Activated naive CD8-positive, alpha-beta T cell (primary cell): ENCODE data around the gene ATF4.

Source experiments
- H3K27ac Mint-ChIP-seq: one replicate; pipeline ENCODE4 v1.8.0; 2021; ENCODE audit warnings: mixed read lengths
- H3K27me3 Mint-ChIP-seq: one replicate; pipeline ENCODE4 v1.8.0; 2021; ENCODE audit warnings: mixed read lengths
- H3K36me3 Mint-ChIP-seq: one replicate; pipeline ENCODE4 v1.8.0; 2021; ENCODE audit warnings: mixed read lengths
- H3K4me1 Mint-ChIP-seq: one replicate; pipeline ENCODE4 v1.8.0; 2021; ENCODE audit warnings: low read depth, mixed read lengths
- H3K4me3 Mint-ChIP-seq: one replicate; pipeline ENCODE4 v1.8.0; 2021; ENCODE audit warnings: mild to moderate bottlenecking, mixed read lengths
- H3K9me3 Mint-ChIP-seq: one replicate; pipeline ENCODE4 v1.8.0; 2021; ENCODE audit warnings: low read depth, mixed read lengths

Gene ATF4

GRCh38 chr22:39520226-39521105 lies at the start of gene ATF4:
ATF4 (plus strand) TSS chr22:39520562; CDS start chr22:39521446, 884 bp downstream.
- H3K4me3 Mint-ChIP-seq: peak within 1 kb of the TSS; percentile 96
- H3K36me3 Mint-ChIP-seq: peaks cover 18% of the 10 kb centered on the region
- no peaks in the 10 kb centered on the region for H3K27me3 Mint-ChIP-seq
- H3K9me3 Mint-ChIP-seq: no peaks in the 10 kb centered on the region
- peaks cover 50% of the 10 kb centered on the region for H3K4me1 Mint-ChIP-seq
- H3K27ac Mint-ChIP-seq: peak within 1 kb of the TSS; percentile 100

- no peak overlapping the region for H3K4me3 Mint-ChIP-seq
- no peak overlapping the region for H3K27ac Mint-ChIP-seq
- H3K36me3 Mint-ChIP-seq: no peaks in the 10 kb centered on the region
- H3K9me3 Mint-ChIP-seq: no peaks in the 10 kb centered on the region
- H3K4me1 Mint-ChIP-seq: peaks cover 20% of the 10 kb centered on the region
- H3K27me3 Mint-ChIP-seq: no peaks in the 10 kb centered on the region
These were observed 48.8 kb upstream of the ATF4 start for GRCh38 chr22:39471381-39472141.

GRCh38 chr22:39472570-39473556 lies 47.5 kb upstream of the ATF4 start:
- H3K36me3 Mint-ChIP-seq: no peaks in the 10 kb centered on the region
- no peaks in the 10 kb centered on the region for H3K27me3 Mint-ChIP-seq
- no peaks in the 10 kb centered on the region for H3K9me3 Mint-ChIP-seq
- no peak overlapping the region for H3K4me3 Mint-ChIP-seq
- H3K4me1 Mint-ChIP-seq: peaks cover 20% of the 10 kb centered on the region
- no peak overlapping the region for H3K27ac Mint-ChIP-seq

- Mint-ChIP-seq H3K4me3 (no peak overlapping the region), H3K36me3 (no peaks in the 10 kb centered on the region), H3K27ac (no peak overlapping the region), H3K4me1 (peaks cover 20% of the 10 kb centered on the region), H3K27me3 (no peaks in the 10 kb centered on the region), H3K9me3 (no peaks in the 10 kb centered on the region)
These were observed 46.5 kb upstream of the ATF4 start for GRCh38 chr22:39473851-39474250.

- Mint-ChIP-seq H3K36me3 (no peaks in the 10 kb centered on the region), H3K27ac (no peak overlapping the region), H3K9me3 (no peaks in the 10 kb centered on the region), H3K27me3 (no peaks in the 10 kb centered on the region), H3K4me1 (peaks cover 20% of the 10 kb centered on the region), H3K4me3 (no peak overlapping the region)
These were observed 45.8 kb upstream of the ATF4 start for GRCh38 chr22:39474351-39475111.

GRCh38 chr22:39475337-39475736 lies 45.0 kb upstream of the ATF4 start:
- Mint-ChIP-seq H3K36me3 (no peaks in the 10 kb centered on the region), H3K4me3 (no peak overlapping the region), H3K27ac (no peak overlapping the region), H3K9me3 (no peaks in the 10 kb centered on the region), H3K4me1 (peaks cover 20% of the 10 kb centered on the region), H3K27me3 (no peaks in the 10 kb centered on the region)

GRCh38 chr22:39475902-39476301 lies 44.5 kb upstream of the ATF4 start:
- H3K27me3 Mint-ChIP-seq: no peaks in the 10 kb centered on the region
- no peak overlapping the region for H3K4me3 Mint-ChIP-seq
- peaks cover 20% of the 10 kb centered on the region for H3K4me1 Mint-ChIP-seq
- no peaks in the 10 kb centered on the region for H3K9me3 Mint-ChIP-seq
- no peak overlapping the region for H3K27ac Mint-ChIP-seq
- H3K36me3 Mint-ChIP-seq: no peaks in the 10 kb centered on the region

GRCh38 chr22:39476664-39477063 lies 43.7 kb upstream of the ATF4 start:
- Mint-ChIP-seq H3K27me3 (no peaks in the 10 kb centered on the region), H3K36me3 (no peaks in the 10 kb centered on the region), H3K4me3 (no peak overlapping the region), H3K9me3 (no peaks in the 10 kb centered on the region), H3K27ac (no peak overlapping the region), H3K4me1 (peaks cover 15% of the 10 kb centered on the region)

- Mint-ChIP-seq H3K9me3 (no peaks in the 10 kb centered on the region), H3K4me3 (no peak overlapping the region), H3K4me1 (peaks cover 6% of the 10 kb centered on the region), H3K27ac (no peak overlapping the region), H3K36me3 (no peaks in the 10 kb centered on the region), H3K27me3 (no peaks in the 10 kb centered on the region)
These were observed 42.8 kb upstream of the ATF4 start for GRCh38 chr22:39477542-39477941.

- Mint-ChIP-seq H3K27ac (no peak overlapping the region), H3K36me3 (no peaks in the 10 kb centered on the region), H3K4me3 (no peak overlapping the region), H3K27me3 (no peaks in the 10 kb centered on the region), H3K9me3 (no peaks in the 10 kb centered on the region), H3K4me1 (no peaks in the 10 kb centered on the region)
These were observed 41.9 kb upstream of the ATF4 start for GRCh38 chr22:39478441-39478850.

GRCh38 chr22:39479254-39479653 lies 41.1 kb upstream of the ATF4 start:
- Mint-ChIP-seq H3K27ac (no peak overlapping the region), H3K27me3 (no peaks in the 10 kb centered on the region), H3K4me3 (no peak overlapping the region), H3K9me3 (no peaks in the 10 kb centered on the region), H3K36me3 (no peaks in the 10 kb centered on the region), H3K4me1 (no peaks in the 10 kb centered on the region)

GRCh38 chr22:39480557-39480956 lies 39.8 kb upstream of the ATF4 start:
- Mint-ChIP-seq H3K9me3 (no peaks in the 10 kb centered on the region), H3K27ac (no peak overlapping the region), H3K4me3 (no peak overlapping the region), H3K36me3 (no peaks in the 10 kb centered on the region), H3K27me3 (no peaks in the 10 kb centered on the region), H3K4me1 (no peaks in the 10 kb centered on the region)

- H3K4me1 Mint-ChIP-seq: no peaks in the 10 kb centered on the region
- H3K9me3 Mint-ChIP-seq: no peaks in the 10 kb centered on the region
- H3K27ac Mint-ChIP-seq: no peak overlapping the region
- H3K27me3 Mint-ChIP-seq: no peaks in the 10 kb centered on the region
- H3K4me3 Mint-ChIP-seq: no peak overlapping the region
- no peaks in the 10 kb centered on the region for H3K36me3 Mint-ChIP-seq
These were observed 39.3 kb upstream of the ATF4 start for GRCh38 chr22:39481054-39481453.

- Mint-ChIP-seq H3K27ac (no peak overlapping the region), H3K4me3 (no peak overlapping the region), H3K4me1 (no peaks in the 10 kb centered on the region), H3K27me3 (no peaks in the 10 kb centered on the region), H3K9me3 (no peaks in the 10 kb centered on the region), H3K36me3 (no peaks in the 10 kb centered on the region)
These were observed 38.8 kb upstream of the ATF4 start for GRCh38 chr22:39481595-39481994.
